Measurements from ENCODE around the gene CAMK2A.

DNA sequence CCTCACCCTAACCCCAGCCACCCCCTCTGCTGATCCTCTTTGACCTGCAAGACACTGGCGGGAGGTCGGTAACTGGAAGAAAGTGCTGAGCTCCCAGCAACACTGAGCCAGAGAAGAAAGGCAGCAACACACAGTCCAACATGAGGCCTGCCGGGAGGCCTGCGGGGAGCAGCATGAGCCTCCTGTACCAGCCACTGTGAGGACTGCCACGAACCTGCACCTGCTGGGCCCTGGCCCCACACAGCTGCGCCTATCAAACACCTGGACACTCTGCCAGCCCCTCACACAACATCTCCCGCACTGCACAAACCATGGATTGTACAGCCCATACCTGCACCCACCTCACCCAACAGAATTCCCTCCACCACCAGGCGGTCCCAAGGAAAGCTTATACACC lies 18.3 kb downstream of the CAMK2A start:
- no peak for TF ChIP-seq CTCF (IDR thresholded peaks at IDR 0.05)
- TF ChIP-seq POLR2AphosphoS5 (IDR thresholded peaks at IDR 0.05): no peak
- TF ChIP-seq EP300 (IDR thresholded peaks at IDR 0.05): no peak

All from upper lobe of left lung (tissue), 4 donors.